ENCODE measurements around the gene UQCC5.

Gene UQCC5

DNA sequence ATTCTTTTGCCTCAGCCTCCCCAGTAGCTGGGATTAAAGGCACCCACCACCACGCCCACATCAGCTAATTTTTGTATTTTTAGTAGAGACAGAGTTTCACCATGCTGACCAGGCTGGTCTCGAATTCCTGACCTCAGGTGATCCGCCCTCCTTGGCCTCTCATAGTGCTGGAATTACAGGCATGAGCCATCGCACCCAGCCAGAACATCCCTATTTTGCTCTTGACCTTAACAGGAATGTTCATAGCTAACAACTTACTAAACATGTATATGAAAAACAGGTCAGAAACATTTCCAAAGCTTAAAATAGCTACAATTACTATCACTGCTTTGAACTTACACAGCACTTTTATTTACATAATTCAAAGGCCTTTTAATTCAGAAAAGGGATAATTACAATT lies 33.7 kb downstream of the UQCC5 start:
- DNase-seq (ENCODE audit: low read depth): no peak

- no peak for DNase-seq (ENCODE audit: low read depth)
Measured at GRCh38 chr3:52572221-52572620, 35.8 kb downstream of the UQCC5 start.

DNA sequence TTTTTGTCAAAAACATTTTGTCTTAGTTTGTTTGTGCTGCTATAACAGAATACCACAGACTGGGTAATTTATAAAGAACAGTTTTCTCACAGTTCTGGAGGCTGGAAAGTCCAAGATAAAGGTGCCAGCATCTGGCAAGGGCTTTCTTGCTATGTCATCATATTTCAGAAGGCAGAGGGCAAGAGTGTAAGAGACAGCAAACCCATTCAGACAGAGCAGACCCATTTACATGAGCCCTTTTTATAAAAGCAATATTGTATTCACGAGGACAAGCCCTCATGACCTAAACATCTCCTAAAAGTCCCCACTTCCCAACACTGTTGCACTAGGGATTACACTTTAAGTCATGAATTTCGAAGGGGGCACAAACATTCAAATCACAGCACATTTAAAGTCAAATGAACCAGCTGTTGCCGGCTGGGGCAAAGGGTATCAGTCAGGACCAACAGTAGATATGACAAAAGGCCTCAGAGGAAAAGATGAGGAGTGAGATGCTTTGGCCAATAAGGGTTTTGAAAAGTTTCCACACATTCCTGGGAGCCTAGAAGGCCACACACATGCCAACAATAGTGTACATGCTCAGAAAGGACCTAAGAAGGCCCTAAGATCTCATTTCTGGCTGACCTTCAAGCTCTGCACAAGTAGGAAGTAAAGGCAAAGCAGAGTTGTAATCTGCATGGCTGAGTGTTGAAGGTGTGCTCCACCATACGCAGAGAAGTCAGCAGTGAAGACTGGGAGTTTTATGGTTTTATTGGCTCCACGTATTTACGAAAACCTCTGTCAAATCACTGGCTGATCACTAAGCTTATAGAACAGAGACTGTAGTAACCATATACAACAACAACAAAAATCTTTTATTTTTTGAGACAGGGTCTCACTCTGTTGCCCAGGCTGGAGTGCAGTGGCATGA lies 37.9 kb downstream of the UQCC5 start:
- no peak for DNase-seq (ENCODE audit: low read depth)
